NCI-H2171 (cell line): Measurements from ENCODE around the gene FADS3.

Source experiments
- DNase-seq: peaks from one replicate; lab custom pipeline; 2025; lab: John Stamatoyannopoulos, UW

The FADS3 gene

DNA sequence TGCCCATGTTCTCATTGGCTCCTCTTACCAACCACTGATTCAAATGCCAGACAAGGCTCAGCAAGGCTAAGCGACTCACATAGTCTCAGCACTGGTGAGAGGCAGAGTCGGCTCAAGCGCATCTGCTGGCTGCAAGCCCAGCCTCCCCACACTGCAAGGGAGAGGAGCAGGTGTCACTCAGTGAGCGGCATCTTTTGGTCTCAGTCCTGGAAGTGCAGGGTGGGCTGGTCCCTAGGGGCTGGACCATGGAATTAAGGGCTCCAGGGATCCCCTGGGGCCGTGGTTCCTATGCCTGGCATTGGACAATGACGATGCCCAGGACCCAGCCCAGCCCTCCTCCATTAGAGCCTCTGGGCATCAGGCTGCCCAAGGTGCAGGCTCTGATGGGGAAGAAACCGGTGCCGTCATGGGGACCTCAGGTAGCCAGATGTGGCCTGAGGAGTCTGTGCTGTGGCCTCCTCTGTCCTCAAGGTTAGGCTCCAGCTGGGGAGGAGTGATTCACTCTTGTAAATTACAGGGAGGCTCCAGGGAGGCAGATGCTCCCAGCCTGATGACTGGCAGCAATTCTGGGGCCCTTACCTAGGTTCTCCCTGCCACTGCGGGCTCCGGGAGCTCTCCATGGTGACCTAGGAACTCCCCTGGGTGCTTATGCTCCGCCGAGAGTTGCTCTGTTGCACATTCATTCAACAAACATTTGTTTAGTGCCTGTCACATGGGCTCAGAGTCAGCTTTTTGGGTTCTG is 35.2 kb downstream of the FADS3 start:
- no peak for DNase-seq

DNA sequence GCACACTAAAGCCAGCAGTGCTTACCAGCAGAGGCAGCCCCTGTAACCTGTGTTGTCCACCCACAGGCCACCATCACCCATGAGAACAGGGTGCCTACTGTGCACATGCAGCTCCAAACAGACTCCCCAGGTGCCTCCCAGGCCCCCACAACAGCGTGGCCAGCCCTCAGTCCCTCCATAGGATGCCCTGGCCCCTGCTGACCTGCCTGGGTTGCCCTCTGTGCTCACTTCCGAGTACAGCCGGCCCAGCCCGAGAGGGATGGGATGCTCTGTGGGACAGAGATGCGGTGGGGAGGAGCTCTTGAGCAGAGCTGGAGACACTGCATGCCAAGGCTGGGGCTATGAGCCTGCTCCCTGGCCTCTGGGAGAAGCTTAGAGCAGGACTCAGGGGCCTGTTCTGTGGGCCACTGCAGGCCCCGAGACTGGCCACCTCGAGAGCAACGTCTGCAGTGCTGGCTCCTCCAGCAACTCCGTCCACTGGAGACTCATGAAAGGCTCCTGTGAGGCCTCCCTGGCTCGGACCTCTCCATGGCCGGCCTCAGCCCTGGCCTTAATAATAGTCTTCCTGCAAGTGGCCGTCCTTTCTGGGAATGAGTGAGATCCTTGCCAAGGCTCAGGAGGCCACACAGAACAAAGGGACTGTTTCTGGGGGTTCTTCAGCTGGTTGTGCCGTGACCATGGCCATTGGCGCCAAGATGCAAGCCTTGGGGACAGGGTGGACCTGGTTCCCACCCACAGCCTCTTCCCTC is 36.2 kb downstream of the FADS3 start:
- no peak for DNase-seq

- no peak for DNase-seq
These were observed 37.0 kb downstream of the FADS3 start for GRCh38 chr11:61854206-61854895.

GRCh38 chr11:61853698-61854169 is 37.6 kb downstream of the FADS3 start:
- DNase-seq: no peak

DNA sequence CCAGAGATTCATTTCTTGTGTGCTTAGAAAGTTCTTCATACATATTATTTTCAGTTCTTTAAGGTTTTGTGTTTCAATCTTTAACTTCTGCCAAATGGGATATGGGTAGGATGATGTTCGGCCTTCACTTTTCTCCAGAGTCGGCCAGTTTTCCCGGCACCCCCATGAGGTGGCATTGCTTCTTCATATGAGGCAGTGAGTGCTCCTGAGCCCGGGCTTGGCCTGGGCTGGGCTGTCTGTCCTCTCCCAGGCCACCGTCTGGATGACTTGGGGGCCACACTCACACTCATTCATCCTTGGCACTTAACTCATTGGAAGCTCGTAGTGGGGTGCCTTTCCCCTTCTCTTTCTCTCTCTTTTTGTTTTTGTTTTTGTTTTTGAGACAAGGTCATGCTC is 39.4 kb downstream of the FADS3 start:
- DNase-seq: no peak

- DNase-seq: no peak
These were observed 40.0 kb downstream of the FADS3 start for GRCh38 chr11:61851113-61851899.

DNA sequence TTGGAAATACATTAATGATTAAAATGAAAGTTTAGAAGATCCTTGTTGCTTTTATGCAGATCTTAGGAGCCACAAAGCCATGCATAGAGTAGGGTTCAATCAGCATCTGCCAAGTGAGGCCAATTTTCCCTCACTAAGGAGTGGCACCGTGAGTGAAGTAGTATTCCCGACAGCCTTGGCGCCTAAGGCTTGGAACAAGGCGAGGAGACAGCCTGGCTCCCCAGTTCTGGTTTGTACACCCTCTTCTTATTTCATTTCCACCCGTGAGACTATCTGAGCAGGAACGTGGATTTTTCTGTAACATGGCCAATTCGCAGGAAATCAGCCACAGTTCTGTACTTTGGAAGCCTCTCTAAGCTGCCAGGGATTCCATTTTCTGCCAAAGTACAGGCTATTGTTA is 40.7 kb downstream of the FADS3 start:
- DNase-seq: no peak

DNA sequence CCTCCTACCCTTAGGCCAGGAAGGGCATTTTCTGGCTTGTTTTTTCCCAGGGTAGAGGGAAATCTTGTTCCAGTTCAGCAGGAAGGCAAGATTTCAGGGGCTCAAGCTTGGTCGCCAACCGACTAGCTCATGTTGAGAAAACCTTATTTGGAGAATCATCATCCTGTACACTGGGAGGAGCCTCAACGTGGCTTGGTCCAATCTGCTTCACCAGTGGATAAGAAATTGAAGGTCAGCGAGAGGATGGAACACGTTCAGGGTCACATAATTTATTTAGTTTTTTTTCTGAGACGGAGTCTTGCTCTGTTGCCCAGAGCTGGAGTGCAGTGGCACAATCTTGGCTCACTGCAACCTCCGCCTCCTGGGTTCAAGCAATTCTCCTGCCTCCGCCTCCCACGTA is 42.7 kb downstream of the FADS3 start:
- no peak for DNase-seq

DNA sequence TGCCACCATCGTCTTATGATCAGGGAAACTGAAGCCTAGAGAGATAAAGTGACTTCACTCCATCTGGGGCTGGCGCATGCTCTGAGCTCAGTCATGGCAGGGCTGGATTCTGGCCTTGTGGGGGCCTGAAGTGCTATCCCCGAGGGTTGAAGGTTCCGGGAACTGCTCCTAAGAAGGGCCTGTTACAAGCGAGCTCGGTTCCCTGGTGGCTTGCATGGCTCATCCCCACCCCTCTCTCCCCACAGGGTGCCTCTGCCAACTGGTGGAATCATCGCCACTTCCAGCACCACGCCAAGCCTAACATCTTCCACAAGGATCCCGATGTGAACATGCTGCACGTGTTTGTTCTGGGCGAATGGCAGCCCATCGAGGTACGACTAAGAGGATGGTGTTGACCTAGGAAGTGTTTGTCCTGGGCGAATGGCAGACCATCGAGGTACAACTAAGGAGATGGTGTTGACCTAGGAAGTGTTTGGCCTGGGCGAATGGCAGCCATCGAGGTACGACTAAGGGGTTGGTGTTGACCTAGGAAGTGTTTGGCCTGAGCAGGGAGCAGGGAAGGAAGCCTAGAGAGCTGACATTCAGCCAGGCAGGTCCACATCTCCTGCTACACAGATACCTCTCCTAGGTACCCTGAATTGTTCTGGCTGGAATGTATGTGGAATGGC is 43.3 kb downstream of the FADS3 start:
- no peak for DNase-seq

DNA sequence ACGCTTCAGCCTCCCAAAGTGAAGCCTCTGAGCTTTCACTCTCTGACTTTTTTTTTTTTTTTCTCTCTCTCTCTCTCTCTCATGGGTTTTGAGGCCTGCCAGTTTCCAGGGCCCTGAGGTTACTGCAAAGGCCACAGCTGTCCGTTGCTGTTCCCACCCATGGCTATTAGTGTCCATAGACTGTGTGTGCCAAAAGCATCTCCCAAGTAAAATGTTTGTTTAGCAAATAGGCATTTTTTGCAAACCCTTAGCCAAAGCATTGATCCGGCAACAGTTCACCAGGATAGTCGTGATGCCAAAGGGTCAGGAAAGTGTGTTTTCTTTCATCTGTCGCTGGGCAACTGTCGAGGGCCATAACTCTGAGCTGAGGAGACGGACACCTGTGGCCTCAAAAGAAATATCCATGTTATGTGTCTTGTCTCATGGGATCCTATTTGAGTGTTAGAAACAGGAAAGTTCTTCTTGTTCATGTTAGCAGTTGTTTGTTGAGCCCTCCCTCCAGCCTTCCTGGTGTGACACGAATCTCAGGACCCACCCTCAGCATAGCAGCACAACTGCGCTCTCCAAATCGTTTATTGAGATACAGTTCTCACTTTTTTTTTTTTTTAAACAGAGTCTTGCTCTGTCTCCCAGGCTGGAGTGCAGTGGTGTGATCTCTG is 44.9 kb downstream of the FADS3 start:
- no peak for DNase-seq

- DNase-seq: no peak
These were observed 46.3 kb downstream of the FADS3 start for GRCh38 chr11:61844909-61845565.

GRCh38 chr11:61842528-61842820 is 48.9 kb downstream of the FADS3 start:
- DNase-seq: no peak

DNA sequence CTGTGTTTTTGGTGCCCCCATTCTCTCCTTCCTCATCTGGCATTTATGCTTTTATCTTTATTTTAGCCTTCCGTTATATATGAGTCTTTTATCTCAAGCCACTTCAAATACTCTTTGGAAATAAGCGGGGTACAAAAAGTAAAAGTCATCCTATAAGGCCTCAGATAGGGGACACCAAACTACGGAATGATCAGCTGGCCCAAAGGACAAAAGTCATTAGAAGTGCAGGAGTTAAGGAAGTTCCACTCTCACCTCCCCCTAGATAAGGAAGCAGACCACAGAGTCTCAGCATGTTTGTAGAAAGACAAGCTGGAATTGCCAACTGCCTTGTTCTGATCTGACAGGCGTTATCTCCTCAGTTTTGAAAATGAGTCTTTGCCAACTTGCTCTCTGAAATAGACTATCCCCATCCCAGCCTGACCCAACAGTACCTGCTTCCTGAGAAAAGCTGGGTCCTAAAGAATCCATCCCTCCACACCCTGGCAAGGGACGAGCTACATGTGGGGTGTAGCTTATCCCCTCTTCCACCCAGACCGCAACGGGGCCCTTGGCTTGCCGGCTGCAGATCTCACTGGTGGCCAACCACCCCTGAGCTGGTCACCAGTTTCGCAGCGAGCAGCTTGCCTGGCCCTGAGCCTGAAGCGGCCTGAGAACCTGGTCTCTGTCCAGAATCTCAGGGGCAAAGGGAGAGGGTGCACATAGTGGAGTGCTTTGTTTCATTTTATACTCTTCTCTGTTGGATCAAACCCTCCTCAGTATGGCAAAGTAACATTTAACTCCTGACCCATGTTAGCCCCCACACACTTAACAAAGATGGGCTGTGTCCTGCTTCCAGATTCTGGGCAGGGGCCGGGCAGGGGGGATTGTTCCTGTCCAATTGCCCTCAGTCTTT is 49.5 kb downstream of the FADS3 start:
- DNase-seq: no peak

- no peak for DNase-seq
These were observed 51.0 kb downstream of the FADS3 start for GRCh38 chr11:61840371-61840770.

DNA sequence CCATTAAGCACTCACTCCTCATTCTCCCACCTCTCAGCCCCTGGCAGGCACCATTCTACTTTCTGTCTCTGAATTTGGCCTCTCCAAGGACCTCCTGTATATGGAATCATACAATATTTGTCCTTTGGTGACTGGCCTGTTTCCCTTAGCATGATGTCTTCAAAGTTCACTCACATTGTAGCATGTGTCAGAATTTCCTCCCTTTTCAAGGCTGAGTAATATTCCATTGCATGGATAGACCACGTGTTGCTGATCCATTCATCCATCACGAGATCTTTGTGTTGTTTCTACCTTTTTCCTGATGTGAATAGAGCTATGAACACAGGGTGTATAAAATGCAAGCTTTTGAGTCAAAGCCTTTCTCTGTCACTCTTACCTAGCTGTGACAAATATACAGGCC is 51.6 kb downstream of the FADS3 start:
- no peak for DNase-seq

DNA sequence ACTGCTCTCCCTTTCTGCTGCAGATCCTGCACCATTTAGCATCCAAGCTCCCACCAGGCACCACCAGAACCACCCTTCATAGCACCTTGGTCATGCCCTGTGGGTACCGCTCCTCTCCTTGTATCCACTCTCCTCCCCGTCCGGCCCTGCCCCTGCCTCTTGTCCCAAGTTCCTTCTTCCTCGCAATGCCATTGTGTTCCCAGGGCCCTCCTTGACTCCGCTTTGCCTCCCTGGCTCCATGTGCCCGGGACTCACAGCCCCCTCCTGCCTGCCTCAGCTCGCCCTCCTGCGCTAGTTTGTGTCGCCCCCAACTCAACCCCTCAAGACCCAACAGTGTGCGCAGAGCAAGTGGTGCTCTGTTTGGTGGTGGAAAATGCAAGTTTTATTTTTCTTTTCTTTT is 52.4 kb downstream of the FADS3 start:
- DNase-seq: no peak

DNA sequence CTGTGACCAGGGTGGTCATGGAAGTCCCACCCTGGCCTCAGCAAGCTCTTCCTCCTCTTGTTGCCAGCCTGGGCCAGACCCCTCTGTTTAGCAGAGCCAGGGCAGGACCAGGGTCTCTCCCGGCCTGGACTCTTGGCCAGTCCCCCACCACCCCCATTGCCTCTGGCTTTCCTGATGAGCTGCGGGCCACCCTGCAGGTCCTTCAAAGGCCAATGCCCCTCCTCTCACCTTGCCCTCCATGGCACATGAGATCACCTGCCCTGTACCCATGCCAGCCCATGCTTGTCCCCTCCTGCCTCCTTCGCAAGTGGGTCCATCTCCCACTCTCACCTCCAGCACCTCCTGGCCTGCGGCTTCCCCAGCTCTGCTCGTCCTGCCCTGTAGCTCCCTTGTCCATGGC is 52.8 kb downstream of the FADS3 start:
- no peak for DNase-seq

GRCh38 chr11:61837411-61838005 is 53.8 kb downstream of the FADS3 start:
- no peak for DNase-seq

- DNase-seq: no peak
These were observed 55.2 kb downstream of the FADS3 start for GRCh38 chr11:61836193-61836592.
